WTC11 (cell line): ENCODE data around the gene ZNF700. TPM values are rescaled to one million over a fixed set of nuclear protein-coding genes. Genes with fewer than 3 reads are reported as not detected.
"Not testable (repeated sequence)": the region's sequence is repeated elsewhere in the genome, so short reads cannot be mapped to it uniquely, and the experiment has no call there.

Experiments
- ATAC-seq: fragments of 200-7000 bp; cut with Tn5 transposase; 2 replicates; pipeline ENCODE4 v1.10.0; 2021; ENCODE audit warnings: mild to moderate bottlenecking, moderate library complexity
- CTCF ChIA-PET: fragments of 300-600 bp; sonication (Branson Sonifier 250); formaldehyde crosslinking; loops from one replicate; lab custom pipeline; 2021; ENCODE audit warnings: antibody characterized with exemption; lab: Charles Lee
- POLR2A ChIA-PET: fragments of 350-600 bp; sonication (Branson Sonifier 250); formaldehyde crosslinking; loops from one replicate; lab custom pipeline; 2021; ENCODE audit warnings: antibody characterized with exemption; lab: Charles Lee
- DNase-seq: peaks from one replicate; pipeline ENCODE4 v3.0.0; 2021; ENCODE audit warnings: low spot score
- H3K27ac Mint-ChIP-seq: 2 replicates; pipeline ENCODE4 v1.8.0; 2021; ENCODE audit warnings: mixed read lengths
- H3K27me3 Mint-ChIP-seq: 2 replicates; pipeline ENCODE4 v1.8.0; 2021; ENCODE audit warnings: low read depth, mild to moderate bottlenecking, moderate library complexity, mixed read lengths
- H3K36me3 Mint-ChIP-seq: 2 replicates; pipeline ENCODE4 v1.8.0; 2021; ENCODE audit warnings: mixed read lengths
- H3K4me1 Mint-ChIP-seq: 2 replicates; pipeline ENCODE4 v1.8.0; 2022; ENCODE audit warnings: mixed read lengths
- H3K4me3 Mint-ChIP-seq: 2 replicates; pipeline ENCODE4 v1.8.0; 2021; ENCODE audit warnings: mild to moderate bottlenecking, moderate library complexity, mixed read lengths
- H3K9me3 Mint-ChIP-seq: 2 replicates; pipeline ENCODE4 v1.8.0; 2021; ENCODE audit warnings: mixed read lengths
- GRHL2 ChIP-seq: fragments of 250-450 bp; sonication (Bioruptor Pico); IDR thresholded peaks from 2 replicates; pipeline ENCODE4 v1.8.0; 2022; ENCODE audit warnings: mild to moderate bottlenecking, moderate library complexity; ENCODE audit not compliant: insufficient replicate concordance, severe bottlenecking
- NR1H2 ChIP-seq: sonication (generic); formaldehyde crosslinking; IDR thresholded peaks from 2 replicates; pipeline ENCODE4 v1.9.0; 2021; ENCODE audit warnings: mild to moderate bottlenecking, moderate library complexity, missing genetic modification reagents
- SP1 ChIP-seq: sonication (generic); formaldehyde crosslinking; conservative IDR thresholded peaks from 2 replicates; pipeline ENCODE4 v1.8.1; 2022; ENCODE audit warnings: missing genetic modification reagents
- TCF7 ChIP-seq: sonication (generic); formaldehyde crosslinking; IDR thresholded peaks from 2 replicates; pipeline ENCODE4 v1.8.0; 2022; ENCODE audit warnings: mild to moderate bottlenecking, low read depth, missing genetic modification reagents, moderate library complexity
- TEAD1 ChIP-seq: sonication (generic); formaldehyde crosslinking; IDR thresholded peaks from 2 replicates; pipeline ENCODE4 v1.8.0; 2022; ENCODE audit warnings: mild to moderate bottlenecking, missing genetic modification reagents
- ZNF232 ChIP-seq: sonication (generic); formaldehyde crosslinking; IDR thresholded peaks from 2 replicates; pipeline ENCODE4 v1.8.0; 2022; ENCODE audit warnings: mild to moderate bottlenecking, missing genetic modification reagents
- ZNF317 ChIP-seq: sonication (generic); formaldehyde crosslinking; IDR thresholded peaks from 2 replicates; pipeline ENCODE4 v1.8.1; 2023; ENCODE audit warnings: low read depth, mild to moderate bottlenecking, moderate library complexity, missing genetic modification reagents, borderline replicate concordance
- ZNF416 ChIP-seq: fragments of 250-450 bp; sonication (Bioruptor Pico); IDR thresholded peaks from 2 replicates; pipeline ENCODE4 v1.9.0; 2021; ENCODE audit warnings: mild to moderate bottlenecking, inconsistent platforms
- total RNA-seq: library from RNA; stranded (reverse); gene quantifications from 3 replicates; pipeline ENCODE4 v1.2.3, GENCODE V29; 2021
- TF ChIP-seq, protein P1 (sequence below): fragments of 250-450 bp; sonication (Bioruptor Pico); conservative IDR thresholded peaks from 2 replicates; pipeline ENCODE4 v1.9.0; 2021; ENCODE audit warnings: mild to moderate bottlenecking
- TF ChIP-seq, protein P2 (sequence below): sonication (generic); formaldehyde crosslinking; IDR thresholded peaks from 2 replicates; pipeline ENCODE4 v1.8.0; 2022; ENCODE audit warnings: mild to moderate bottlenecking, missing genetic modification reagents
- TF ChIP-seq, protein P3 (sequence below): fragments of 250-450 bp; sonication (Bioruptor Pico); IDR thresholded peaks from 2 replicates; pipeline ENCODE4 v1.9.0; 2021; ENCODE audit warnings: mild to moderate bottlenecking, borderline replicate concordance
- TF ChIP-seq, protein P4 (sequence below): sonication (generic); formaldehyde crosslinking; IDR thresholded peaks from 2 replicates; pipeline ENCODE4 v1.8.1; 2023; ENCODE audit warnings: mild to moderate bottlenecking, missing genetic modification reagents, borderline replicate concordance
- TF ChIP-seq, protein P5 (sequence below): sonication (generic); formaldehyde crosslinking; IDR thresholded peaks from 2 replicates; pipeline ENCODE4 v1.8.1; 2022; ENCODE audit warnings: mild to moderate bottlenecking, moderate library complexity, missing genetic modification reagents
- TF ChIP-seq, protein P6 (sequence below): sonication (generic); formaldehyde crosslinking; conservative IDR thresholded peaks from 2 replicates; pipeline ENCODE4 v1.8.1; 2022; ENCODE audit warnings: mild to moderate bottlenecking, missing genetic modification reagents

The ZNF700 gene
- total RNA-seq, 1 experiment from 2014 or later: 9.1 TPM

DNA sequence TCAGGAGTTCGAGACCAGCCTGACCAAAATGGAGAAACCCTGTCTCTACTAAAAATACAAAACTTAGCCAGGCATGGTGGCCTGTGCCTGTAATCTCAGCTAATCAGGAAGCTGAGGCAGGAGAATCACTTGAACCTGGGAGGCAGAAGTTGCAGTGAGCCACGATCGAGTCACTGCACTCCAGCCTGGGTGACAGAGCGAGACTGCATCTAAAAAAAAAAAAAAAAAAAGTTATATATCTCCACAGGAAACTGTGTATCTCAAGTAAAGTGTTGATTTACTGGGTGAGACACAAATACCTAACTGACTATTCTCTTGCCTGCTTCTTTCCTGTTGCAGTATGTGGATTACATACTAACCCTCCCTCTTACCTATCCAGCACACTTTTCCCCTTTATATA is 67.0 kb downstream of the ZNF700 start:
- H3K9me3 Mint-ChIP-seq, POLR2A ChIA-PET: not testable (repeated sequence)
- CTCF ChIA-PET: interaction anchor here (1.3 to 1.7 kb wide), 2 partner anchors 27 to 112 kb away, joined by 4 read pairs; partner anchors contain the start of gene ZNF763

DNA sequence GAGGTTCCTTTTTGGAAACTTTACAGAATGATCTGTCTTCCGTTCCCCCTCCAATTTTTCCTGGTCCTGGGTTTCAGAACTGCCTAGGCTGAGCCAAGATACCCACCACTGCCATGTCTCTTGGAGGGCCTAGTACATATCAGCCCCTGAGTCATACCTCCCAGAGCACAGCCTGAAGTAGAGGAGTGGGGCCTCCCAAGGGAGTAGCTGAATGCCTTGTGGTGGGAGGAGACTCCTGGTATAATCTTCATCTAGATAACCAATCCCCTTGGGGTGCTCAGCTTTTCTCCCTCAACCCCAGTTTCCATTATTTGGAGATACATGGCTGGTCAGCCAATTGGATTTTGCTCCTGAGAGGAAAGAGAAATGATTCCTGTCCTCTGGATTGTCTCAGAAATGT is 70.3 kb downstream of the ZNF700 start:
- H3K36me3 Mint-ChIP-seq: peaks cover 23% of the 10 kb centered on the region
- DNase-seq (no peak), ATAC-seq (peak; percentile 64)
- 0 out of 2 replicates have a peak, but pooled peaks cover 3% of the 10 kb centered on the region for H3K9me3 Mint-ChIP-seq
- ChIA-PET POLR2A (no interaction called here), CTCF (interaction anchor here (0.6 to 2.4 kb wide), 4 partner anchors 10 to 137 kb away, joined by 3 to 8 read pairs (median 3); no protein-coding TSS in a partner anchor)
- H3K27ac Mint-ChIP-seq: peak overlapping the region; percentile 46; the same call in 1 of the 2 replicates
- H3K4me3 Mint-ChIP-seq: no peak overlapping the region
- TF ChIP-seq TCF7 (CRISPR knock-in tag): no peak
- no peak for TF ChIP-seq ZNF317 (CRISPR knock-in tag)
- TF ChIP-seq, protein P1, sequence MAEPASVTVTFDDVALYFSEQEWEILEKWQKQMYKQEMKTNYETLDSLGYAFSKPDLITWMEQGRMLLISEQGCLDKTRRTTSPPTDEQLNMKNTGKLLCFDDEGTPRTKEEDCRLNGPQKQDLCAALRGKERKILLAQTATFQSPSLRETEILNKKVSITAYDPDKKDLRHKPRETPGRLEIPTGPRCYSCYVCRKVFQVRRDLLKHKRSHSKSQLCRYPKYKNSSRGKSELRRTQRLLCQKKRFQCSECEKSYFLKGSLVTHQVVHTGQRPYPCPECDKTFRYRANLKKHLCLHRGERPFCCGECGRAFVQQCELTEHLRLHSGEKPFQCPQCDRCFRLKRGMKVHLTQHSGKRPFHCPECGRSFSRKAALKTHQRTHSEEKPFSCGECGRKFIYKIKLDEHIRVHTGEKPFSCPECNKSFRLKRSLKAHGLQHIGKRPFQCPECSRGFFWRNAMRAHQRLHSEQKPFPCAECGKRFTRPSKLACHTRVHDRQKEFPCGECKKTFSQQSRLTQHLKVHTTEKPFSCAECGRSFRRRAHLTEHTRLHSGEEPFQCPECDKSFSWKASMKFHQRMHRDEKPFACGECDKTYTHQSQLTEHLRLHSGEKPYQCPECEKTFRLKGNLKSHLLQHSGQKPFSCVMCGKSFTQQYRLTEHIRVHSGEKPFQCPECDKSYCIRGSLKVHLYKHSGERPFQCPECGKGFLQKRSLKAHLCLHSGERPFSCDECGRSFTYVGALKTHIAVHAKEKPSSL: no peak
- no peak for TF ChIP-seq GRHL2 (CRISPR knock-in tag)
- TF ChIP-seq ZNF232 (CRISPR knock-in tag): no peak
- TF ChIP-seq, protein P2, sequence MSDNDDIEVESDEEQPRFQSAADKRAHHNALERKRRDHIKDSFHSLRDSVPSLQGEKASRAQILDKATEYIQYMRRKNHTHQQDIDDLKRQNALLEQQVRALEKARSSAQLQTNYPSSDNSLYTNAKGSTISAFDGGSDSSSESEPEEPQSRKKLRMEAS (CRISPR knock-in tag): no peak
- TF ChIP-seq, protein P3, sequence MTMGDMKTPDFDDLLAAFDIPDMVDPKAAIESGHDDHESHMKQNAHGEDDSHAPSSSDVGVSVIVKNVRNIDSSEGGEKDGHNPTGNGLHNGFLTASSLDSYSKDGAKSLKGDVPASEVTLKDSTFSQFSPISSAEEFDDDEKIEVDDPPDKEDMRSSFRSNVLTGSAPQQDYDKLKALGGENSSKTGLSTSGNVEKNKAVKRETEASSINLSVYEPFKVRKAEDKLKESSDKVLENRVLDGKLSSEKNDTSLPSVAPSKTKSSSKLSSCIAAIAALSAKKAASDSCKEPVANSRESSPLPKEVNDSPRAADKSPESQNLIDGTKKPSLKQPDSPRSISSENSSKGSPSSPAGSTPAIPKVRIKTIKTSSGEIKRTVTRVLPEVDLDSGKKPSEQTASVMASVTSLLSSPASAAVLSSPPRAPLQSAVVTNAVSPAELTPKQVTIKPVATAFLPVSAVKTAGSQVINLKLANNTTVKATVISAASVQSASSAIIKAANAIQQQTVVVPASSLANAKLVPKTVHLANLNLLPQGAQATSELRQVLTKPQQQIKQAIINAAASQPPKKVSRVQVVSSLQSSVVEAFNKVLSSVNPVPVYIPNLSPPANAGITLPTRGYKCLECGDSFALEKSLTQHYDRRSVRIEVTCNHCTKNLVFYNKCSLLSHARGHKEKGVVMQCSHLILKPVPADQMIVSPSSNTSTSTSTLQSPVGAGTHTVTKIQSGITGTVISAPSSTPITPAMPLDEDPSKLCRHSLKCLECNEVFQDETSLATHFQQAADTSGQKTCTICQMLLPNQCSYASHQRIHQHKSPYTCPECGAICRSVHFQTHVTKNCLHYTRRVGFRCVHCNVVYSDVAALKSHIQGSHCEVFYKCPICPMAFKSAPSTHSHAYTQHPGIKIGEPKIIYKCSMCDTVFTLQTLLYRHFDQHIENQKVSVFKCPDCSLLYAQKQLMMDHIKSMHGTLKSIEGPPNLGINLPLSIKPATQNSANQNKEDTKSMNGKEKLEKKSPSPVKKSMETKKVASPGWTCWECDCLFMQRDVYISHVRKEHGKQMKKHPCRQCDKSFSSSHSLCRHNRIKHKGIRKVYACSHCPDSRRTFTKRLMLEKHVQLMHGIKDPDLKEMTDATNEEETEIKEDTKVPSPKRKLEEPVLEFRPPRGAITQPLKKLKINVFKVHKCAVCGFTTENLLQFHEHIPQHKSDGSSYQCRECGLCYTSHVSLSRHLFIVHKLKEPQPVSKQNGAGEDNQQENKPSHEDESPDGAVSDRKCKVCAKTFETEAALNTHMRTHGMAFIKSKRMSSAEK (CRISPR knock-in tag): no peak
- TF ChIP-seq, protein P4, sequence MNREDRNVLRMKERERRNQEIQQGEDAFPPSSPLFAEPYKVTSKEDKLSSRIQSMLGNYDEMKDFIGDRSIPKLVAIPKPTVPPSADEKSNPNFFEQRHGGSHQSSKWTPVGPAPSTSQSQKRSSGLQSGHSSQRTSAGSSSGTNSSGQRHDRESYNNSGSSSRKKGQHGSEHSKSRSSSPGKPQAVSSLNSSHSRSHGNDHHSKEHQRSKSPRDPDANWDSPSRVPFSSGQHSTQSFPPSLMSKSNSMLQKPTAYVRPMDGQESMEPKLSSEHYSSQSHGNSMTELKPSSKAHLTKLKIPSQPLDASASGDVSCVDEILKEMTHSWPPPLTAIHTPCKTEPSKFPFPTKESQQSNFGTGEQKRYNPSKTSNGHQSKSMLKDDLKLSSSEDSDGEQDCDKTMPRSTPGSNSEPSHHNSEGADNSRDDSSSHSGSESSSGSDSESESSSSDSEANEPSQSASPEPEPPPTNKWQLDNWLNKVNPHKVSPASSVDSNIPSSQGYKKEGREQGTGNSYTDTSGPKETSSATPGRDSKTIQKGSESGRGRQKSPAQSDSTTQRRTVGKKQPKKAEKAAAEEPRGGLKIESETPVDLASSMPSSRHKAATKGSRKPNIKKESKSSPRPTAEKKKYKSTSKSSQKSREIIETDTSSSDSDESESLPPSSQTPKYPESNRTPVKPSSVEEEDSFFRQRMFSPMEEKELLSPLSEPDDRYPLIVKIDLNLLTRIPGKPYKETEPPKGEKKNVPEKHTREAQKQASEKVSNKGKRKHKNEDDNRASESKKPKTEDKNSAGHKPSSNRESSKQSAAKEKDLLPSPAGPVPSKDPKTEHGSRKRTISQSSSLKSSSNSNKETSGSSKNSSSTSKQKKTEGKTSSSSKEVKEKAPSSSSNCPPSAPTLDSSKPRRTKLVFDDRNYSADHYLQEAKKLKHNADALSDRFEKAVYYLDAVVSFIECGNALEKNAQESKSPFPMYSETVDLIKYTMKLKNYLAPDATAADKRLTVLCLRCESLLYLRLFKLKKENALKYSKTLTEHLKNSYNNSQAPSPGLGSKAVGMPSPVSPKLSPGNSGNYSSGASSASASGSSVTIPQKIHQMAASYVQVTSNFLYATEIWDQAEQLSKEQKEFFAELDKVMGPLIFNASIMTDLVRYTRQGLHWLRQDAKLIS (CRISPR knock-in tag): no peak
- TF ChIP-seq, protein P5, sequence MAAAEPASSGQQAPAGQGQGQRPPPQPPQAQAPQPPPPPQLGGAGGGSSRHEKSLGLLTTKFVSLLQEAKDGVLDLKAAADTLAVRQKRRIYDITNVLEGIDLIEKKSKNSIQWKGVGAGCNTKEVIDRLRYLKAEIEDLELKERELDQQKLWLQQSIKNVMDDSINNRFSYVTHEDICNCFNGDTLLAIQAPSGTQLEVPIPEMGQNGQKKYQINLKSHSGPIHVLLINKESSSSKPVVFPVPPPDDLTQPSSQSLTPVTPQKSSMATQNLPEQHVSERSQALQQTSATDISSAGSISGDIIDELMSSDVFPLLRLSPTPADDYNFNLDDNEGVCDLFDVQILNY (CRISPR knock-in tag): no peak
- TF ChIP-seq ZNF416: no peak
- TF ChIP-seq, protein P6, sequence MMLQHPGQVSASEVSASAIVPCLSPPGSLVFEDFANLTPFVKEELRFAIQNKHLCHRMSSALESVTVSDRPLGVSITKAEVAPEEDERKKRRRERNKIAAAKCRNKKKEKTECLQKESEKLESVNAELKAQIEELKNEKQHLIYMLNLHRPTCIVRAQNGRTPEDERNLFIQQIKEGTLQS (CRISPR knock-in tag): no peak
- no peak for TF ChIP-seq SP1
- TF ChIP-seq NR1H2 (CRISPR knock-in tag): no peak
- TF ChIP-seq TEAD1 (CRISPR knock-in tag): no peak
- peaks cover 34% of the 10 kb centered on the region for H3K4me1 Mint-ChIP-seq
- H3K27me3 Mint-ChIP-seq: no peaks in the 10 kb centered on the region

More for the DNA sequence above, 67.0 kb downstream of the ZNF700 start:
- H3K36me3 Mint-ChIP-seq: peaks cover 18% of the 10 kb centered on the region
- peak overlapping the region; percentile 42 for H3K27ac Mint-ChIP-seq
- not testable (repeated sequence) for H3K27me3 Mint-ChIP-seq, DNase-seq, H3K4me3 Mint-ChIP-seq, ATAC-seq
- peaks cover 29% of the 10 kb centered on the region for H3K4me1 Mint-ChIP-seq
